B cell (primary cell): Measurements from ENCODE around the gene PIPOX. TPM values are rescaled to one million over a fixed set of nuclear protein-coding genes. Genes with fewer than 3 reads are reported as not detected.
"Not testable (repeated sequence)": the region's sequence is repeated elsewhere in the genome, so short reads cannot be mapped to it uniquely, and the experiment has no call there.

Source experiments
- ATAC-seq: fragments of 200-7000 bp; cut with Tn5 transposase; one replicate; pipeline ENCODE4 v1.10.0; 2021; ENCODE audit warnings: low read depth, mild to moderate bottlenecking, moderate number of reproducible peaks, moderate library complexity
- CTCF ChIA-PET: fragments of 350-600 bp; sonication (Branson Sonifier 250); formaldehyde crosslinking; loops from one replicate; lab custom pipeline; 2021; ENCODE audit warnings: antibody characterized with exemption, inconsistent platforms; lab: Charles Lee
- POLR2A ChIA-PET: fragments of 350-600 bp; sonication (Branson Sonifier 250); formaldehyde crosslinking; loops from one replicate; lab custom pipeline; 2021; ENCODE audit warnings: antibody characterized with exemption; lab: Charles Lee
- DNase-seq: peaks from one replicate; pipeline ENCODE4 v3.0.0; 2013
- H2AFZ ChIP-seq: 2 replicates; pipeline ENCODE4 v1.6.1; 2012; ENCODE audit warnings: mild to moderate bottlenecking, low read depth, low read length; ENCODE audit not compliant: insufficient read depth, poor library complexity, severe bottlenecking
- H3K27ac ChIP-seq, 2 donors: 1 replicate in 1 of 2; 2 replicates in 1 of 2; pipeline ENCODE4 v1.5.1; 2012 to 2013; ENCODE audit warnings: low read length in 2 of 2, mild to moderate bottlenecking in 2 of 2, moderate library complexity in 1 of 2
- H3K27me3 ChIP-seq, 4 experiments: fragments of 200-600 bp in 1 of 4; sonication (generic) in 1 of 4; replicated peaks in 1 of 4; 1 replicate in 2 of 4; 2 replicates in 2 of 4; pipeline versions ENCODE4 v1.6.1 to v1.7.0; 2013 to 2016; ENCODE audit warnings: low read length in 3 of 4, mild to moderate bottlenecking in 2 of 4, mixed read lengths in 1 of 4, moderate library complexity in 1 of 4; ENCODE audit not compliant: insufficient read depth in 4 of 4, control insufficient read depth in 3 of 4; ENCODE audit errors: control extremely low read depth in 1 of 4
- H3K36me3 ChIP-seq, 2 experiments: replicated peaks in 1 of 2; 1 replicate in 1 of 2; 2 replicates in 1 of 2; pipeline versions ENCODE4 v1.6.1 to v1.7.1; 2013; ENCODE audit warnings: low read length in 1 of 2; ENCODE audit not compliant: insufficient read depth in 2 of 2, control insufficient read depth in 1 of 2; ENCODE audit errors: control extremely low read depth in 1 of 2, extremely low read depth in 1 of 2
- H3K4me1 ChIP-seq, 2 donors: fragments of 200-600 bp in 1 of 2; sonication (generic) in 1 of 2; 1 replicate in 1 of 2; 2 replicates in 1 of 2; pipeline versions ENCODE4 v1.5.1 to v1.6.1; 2013 to 2017; ENCODE audit warnings: low read length in 2 of 2; ENCODE audit not compliant: control insufficient read depth in 2 of 2, insufficient read depth in 2 of 2
- H3K4me2 ChIP-seq: replicated peaks from 2 replicates; pipeline ENCODE3; 2012; ENCODE audit warnings: mild to moderate bottlenecking, low read depth, low read length; ENCODE audit not compliant: poor library complexity, severe bottlenecking
- H3K4me3 ChIP-seq, 5 experiments: fragments of 200-600 bp in 1 of 5; sonication (generic) in 1 of 5; 1 replicate in 3 of 5; 2 replicates in 2 of 5; pipeline versions ENCODE4 v1.5.1 to v1.7.0; 2011 to 2016; ENCODE audit warnings: low read length in 4 of 5, mild to moderate bottlenecking in 4 of 5, low read depth in 2 of 5, control low read depth in 1 of 5, moderate library complexity in 1 of 5; ENCODE audit not compliant: insufficient read depth in 1 of 5; ENCODE audit errors: control extremely low read depth in 1 of 5, extremely low read depth in 1 of 5
- H3K79me2 ChIP-seq: fragments of 200-600 bp; sonication (generic); one replicate; pipeline ENCODE4 v1.6.0; 2016; ENCODE audit warnings: low read length; ENCODE audit not compliant: control insufficient read depth, insufficient read depth
- H3K9ac ChIP-seq: fragments of 200-600 bp; sonication (generic); 2 replicates; pipeline ENCODE4 v1.6.1; 2017; ENCODE audit warnings: mild to moderate bottlenecking, low read length, moderate library complexity
- H3K9me3 ChIP-seq, 3 donors: one replicate each; pipeline versions ENCODE4 v1.6.1 to v1.7.1; 2013; ENCODE audit warnings: low read length in 2 of 3; ENCODE audit not compliant: control insufficient read depth in 2 of 3, insufficient read depth in 1 of 3; ENCODE audit errors: control extremely low read depth in 1 of 3
- H4K20me1 ChIP-seq: 2 replicates; pipeline ENCODE4 v1.6.0; 2012; ENCODE audit warnings: mild to moderate bottlenecking, low read length; ENCODE audit not compliant: insufficient read depth, control insufficient read depth, poor library complexity, severe bottlenecking
- H3K27ac Mint-ChIP-seq: one replicate; pipeline ENCODE4 v1.8.0; 2021; ENCODE audit warnings: mixed read lengths
- H3K27me3 Mint-ChIP-seq: one replicate; pipeline ENCODE4 v1.8.0; 2021; ENCODE audit warnings: mixed read lengths
- H3K4me1 Mint-ChIP-seq: one replicate; pipeline ENCODE4 v1.8.0; 2021; ENCODE audit warnings: mixed read lengths
- H3K4me3 Mint-ChIP-seq: one replicate; pipeline ENCODE4 v1.8.0; 2021; ENCODE audit warnings: mixed read lengths
- H3K9me3 Mint-ChIP-seq: one replicate; pipeline ENCODE4 v1.8.0; 2022; ENCODE audit warnings: mixed read lengths; ENCODE audit not compliant: insufficient read depth
- EZH2 ChIP-seq: IDR thresholded peaks from 2 replicates; pipeline ENCODE4 v1.6.1; 2012; ENCODE audit warnings: borderline replicate concordance, low read depth, mild to moderate bottlenecking, moderate library complexity, low read length; ENCODE audit not compliant: insufficient read depth, poor library complexity, severe bottlenecking
- WGBS: methylation state at CpG from one replicate; pipeline ENCODE4 v1.1.5; 2013; ENCODE audit warnings: missing lambda C conversion rate; ENCODE audit not compliant: insufficient coverage; 5-methylcytosine and 5-hydroxymethylcytosine counted together
- intact Hi-C: fragments of 100-400 bp; cut with micrococcal nuclease; formaldehyde crosslinking; loops from one replicate; pipeline ENCODE4 v1.10.0; 2022
- polyA plus RNA-seq: library from polyadenylated mRNA; depleted of rRNA; stranded (reverse); fragments of >200 nt; gene quantifications from 2 replicates; pipeline ENCODE4 v1.2.3, GENCODE V29; 2012
- total RNA-seq, 2 donors: library from RNA; stranded (reverse); fragments of 120-200 nt in 1 of 2; gene quantifications; 1 replicate in 1 of 2; 2 replicates in 1 of 2; pipeline versions ENCODE4 v1.2.3 to v1.2.4, GENCODE V29; 2013 to 2022
- TF ChIP-seq, protein P1 (sequence below): fragments of 200-600 bp; IDR thresholded peaks from one replicate; pipeline ENCODE4 v1.8.0; 2022; ENCODE audit warnings: antibody characterized with exemption, mild to moderate bottlenecking

PIPOX gene
- total and polyA plus RNA-seq, 2 donors (not counting 1 experiment from before 2014, with no cell fraction given): 0.95 to 15.0 TPM

DNA sequence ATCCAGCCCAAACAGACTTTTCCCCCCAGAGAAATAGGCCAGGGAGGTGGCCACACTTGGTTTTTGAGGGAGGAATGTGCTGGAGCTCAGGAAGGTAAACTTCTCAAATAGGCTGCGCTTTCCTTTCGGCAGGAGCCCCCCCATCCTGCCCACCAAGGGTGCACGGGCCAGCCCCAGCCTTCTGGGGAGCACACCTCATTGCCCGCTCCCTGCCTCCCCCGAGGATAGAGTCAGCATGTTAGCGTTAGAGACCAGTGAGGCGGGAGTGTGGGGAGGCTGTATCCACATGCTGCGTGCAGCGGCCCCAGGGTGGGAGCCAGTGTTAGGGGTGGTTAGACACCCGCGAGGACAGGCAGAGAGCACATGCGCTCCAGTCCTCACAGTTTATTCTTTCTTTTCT is 42.3 kb downstream of the PIPOX start:
- no peak overlapping the region for H3K4me3 ChIP-seq
- POLR2A ChIA-PET: no interaction called here
- no peak overlapping the region for H3K9ac ChIP-seq
- H3K9me3 ChIP-seq: no peaks in the 10 kb centered on the region
- no peak overlapping the region for H3K27ac Mint-ChIP-seq
- peaks cover 0 to 83% of the 10 kb centered on the region in 2 experiments for H3K36me3 ChIP-seq
- intact Hi-C loops: no loop called here
- H3K27me3 Mint-ChIP-seq: no peaks in the 10 kb centered on the region
- H3K27me3 ChIP-seq: no peaks in the 10 kb centered on the region
- H3K27ac ChIP-seq: no peak overlapping the region
- TF ChIP-seq EZH2: no peak
- TF ChIP-seq, protein P1, sequence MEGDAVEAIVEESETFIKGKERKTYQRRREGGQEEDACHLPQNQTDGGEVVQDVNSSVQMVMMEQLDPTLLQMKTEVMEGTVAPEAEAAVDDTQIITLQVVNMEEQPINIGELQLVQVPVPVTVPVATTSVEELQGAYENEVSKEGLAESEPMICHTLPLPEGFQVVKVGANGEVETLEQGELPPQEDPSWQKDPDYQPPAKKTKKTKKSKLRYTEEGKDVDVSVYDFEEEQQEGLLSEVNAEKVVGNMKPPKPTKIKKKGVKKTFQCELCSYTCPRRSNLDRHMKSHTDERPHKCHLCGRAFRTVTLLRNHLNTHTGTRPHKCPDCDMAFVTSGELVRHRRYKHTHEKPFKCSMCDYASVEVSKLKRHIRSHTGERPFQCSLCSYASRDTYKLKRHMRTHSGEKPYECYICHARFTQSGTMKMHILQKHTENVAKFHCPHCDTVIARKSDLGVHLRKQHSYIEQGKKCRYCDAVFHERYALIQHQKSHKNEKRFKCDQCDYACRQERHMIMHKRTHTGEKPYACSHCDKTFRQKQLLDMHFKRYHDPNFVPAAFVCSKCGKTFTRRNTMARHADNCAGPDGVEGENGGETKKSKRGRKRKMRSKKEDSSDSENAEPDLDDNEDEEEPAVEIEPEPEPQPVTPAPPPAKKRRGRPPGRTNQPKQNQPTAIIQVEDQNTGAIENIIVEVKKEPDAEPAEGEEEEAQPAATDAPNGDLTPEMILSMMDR: no peak
- CTCF ChIA-PET: interaction anchor here (1.0 kb wide), 1 partner anchor 119 kb away, joined by 4 read pairs; no protein-coding TSS in a partner anchor
- no peak overlapping the region for H2AFZ ChIP-seq
- no peaks in the 10 kb centered on the region for H3K4me1 ChIP-seq
- H3K4me2 ChIP-seq: no peak overlapping the region
- WGBS: 97% methylated on average over 5 of the region's 12 CpGs
- ATAC-seq: no peak
- H3K79me2 ChIP-seq: no peaks in the 10 kb centered on the region
- H3K9me3 Mint-ChIP-seq: no peaks in the 10 kb centered on the region
- H3K4me1 Mint-ChIP-seq: no peaks in the 10 kb centered on the region
- H4K20me1 ChIP-seq: peaks cover 4% of the 10 kb centered on the region
- no peak overlapping the region for H3K4me3 Mint-ChIP-seq
- DNase-seq: no peak

DNA sequence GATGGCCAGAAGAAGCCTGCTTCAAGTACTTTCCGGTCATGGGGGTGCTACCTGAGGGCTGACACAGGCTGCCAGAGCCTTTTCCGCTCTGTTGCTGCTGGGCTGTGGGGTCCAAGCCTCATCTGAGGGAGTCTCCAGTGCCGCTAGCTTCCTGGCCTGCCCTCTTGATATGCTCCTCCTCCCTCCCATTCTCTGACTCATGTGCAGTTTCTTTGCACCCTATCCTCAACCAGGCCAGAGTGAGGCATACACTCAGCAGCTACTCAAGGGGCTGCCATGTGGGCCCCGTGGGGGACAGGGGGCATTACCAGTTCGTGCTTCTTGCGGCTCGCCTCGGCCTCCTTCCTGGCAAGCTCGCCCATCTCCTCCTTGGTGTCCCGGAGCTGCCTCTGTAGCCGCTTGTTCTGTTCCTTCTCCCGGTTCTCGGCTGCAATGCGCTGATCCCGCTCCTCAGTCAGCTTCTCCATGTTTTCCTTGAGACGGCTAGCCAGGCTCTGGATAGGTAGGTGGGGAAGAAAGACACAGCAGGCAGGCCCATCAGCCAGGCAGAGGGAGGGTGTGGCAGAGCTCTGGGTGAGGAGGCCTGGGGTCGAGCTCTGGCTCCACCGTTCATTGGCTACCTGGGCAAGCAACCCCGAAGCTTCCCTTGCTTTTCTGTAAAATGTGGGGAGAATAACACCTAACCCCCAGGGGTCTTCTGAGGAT is 43.8 kb downstream of the PIPOX start:
- Mint-ChIP-seq H3K27ac (no peak overlapping the region), H3K4me1 (no peaks in the 10 kb centered on the region), H3K27me3 (no peaks in the 10 kb centered on the region), H3K4me3 (no peak overlapping the region), H3K9me3 (no peaks in the 10 kb centered on the region)
- intact Hi-C loops: no loop called here
- POLR2A ChIA-PET: no interaction called here
- no peak overlapping the region for H3K27ac ChIP-seq
- no peaks in the 10 kb centered on the region for H3K4me1 ChIP-seq
- no peaks in the 10 kb centered on the region for H3K9me3 ChIP-seq
- H4K20me1 ChIP-seq: peaks cover 4% of the 10 kb centered on the region
- H3K9ac ChIP-seq: no peak overlapping the region
- no peak for TF ChIP-seq EZH2
- TF ChIP-seq, protein P1: no peak
- CTCF ChIA-PET: interaction anchor here (0.7 kb wide), 1 partner anchor 31 kb away, joined by 3 read pairs; no protein-coding TSS in a partner anchor
- no peaks in the 10 kb centered on the region for H3K79me2 ChIP-seq
- H3K4me3 ChIP-seq: no peak overlapping the region
- ATAC-seq: no peak
- WGBS: over 99% methylated on average over 11 of the region's 19 CpGs
- no peak for DNase-seq
- peaks cover 0 to 88% of the 10 kb centered on the region in 2 experiments for H3K36me3 ChIP-seq
- H3K4me2 ChIP-seq: no peak overlapping the region
- no peaks in the 10 kb centered on the region for H3K27me3 ChIP-seq
- H2AFZ ChIP-seq: no peak overlapping the region

DNA sequence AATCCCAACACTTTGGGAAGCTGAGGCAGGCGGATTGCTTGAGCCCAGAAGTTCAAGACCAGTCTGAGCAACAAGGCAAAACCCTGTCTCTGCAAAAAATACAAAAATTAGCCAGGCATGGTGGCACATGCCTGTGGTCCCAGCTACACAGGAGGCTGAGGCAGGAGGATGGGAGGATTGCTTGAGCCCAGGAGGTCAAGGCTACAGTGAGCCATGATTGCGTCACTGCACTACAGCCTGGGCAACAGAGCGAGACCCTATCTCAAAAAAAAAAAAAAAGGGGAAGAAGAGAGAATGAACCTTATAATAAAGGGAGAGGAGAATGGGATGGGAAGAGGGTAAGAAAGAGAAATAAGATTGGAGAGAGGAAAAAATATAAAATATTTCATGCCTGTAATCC is 45.8 kb downstream of the PIPOX start:
- peaks cover 0 to 91% of the 10 kb centered on the region in 2 experiments for H3K36me3 ChIP-seq
- H3K4me3 ChIP-seq, intact Hi-C loops, POLR2A ChIA-PET, H3K27me3 ChIP-seq, H3K9me3 Mint-ChIP-seq, H3K4me1 Mint-ChIP-seq, H3K9me3 ChIP-seq, H3K27me3 Mint-ChIP-seq, H3K9ac ChIP-seq, H4K20me1 ChIP-seq, DNase-seq, ATAC-seq, H3K27ac ChIP-seq, H3K4me2 ChIP-seq, H3K4me3 Mint-ChIP-seq, H3K4me1 ChIP-seq, H3K79me2 ChIP-seq, H2AFZ ChIP-seq, CTCF ChIA-PET, H3K27ac Mint-ChIP-seq: not testable (repeated sequence)
- WGBS: 100% methylated on average over 1 of the region's 3 CpGs
